BE2C (cell line): ENCODE results near the gene COL20A1.

Experiments
- DNase-seq: peaks from one replicate; pipeline ENCODE4 v3.0.0-alpha.2; 2020
- H3K27me3 ChIP-seq: fragments of 250-450 bp; sonication (Bioruptor Pico); 2 replicates; pipeline ENCODE4 v1.5.1; 2020; ENCODE audit warnings: mild to moderate bottlenecking
- H3K36me3 ChIP-seq: fragments of 250-450 bp; sonication (Bioruptor Pico); 2 replicates; pipeline ENCODE4 v1.5.1; 2020; ENCODE audit warnings: mild to moderate bottlenecking
- H3K4me1 ChIP-seq: fragments of 250-450 bp; sonication (Bioruptor Pico); 2 replicates; pipeline ENCODE4 v1.5.1; 2020
- H3K4me3 ChIP-seq: 2 replicates; pipeline ENCODE4 v1.5.1; 2011; ENCODE audit warnings: low read depth, low read length
- H3K9me3 ChIP-seq: fragments of 250-450 bp; sonication (Bioruptor Pico); 2 replicates; pipeline ENCODE4 v1.5.1; 2020
- TF ChIP-seq, protein P1 (sequence below): IDR thresholded peaks from 2 replicates; pipeline ENCODE4 v1.5.1; 2012; ENCODE audit warnings: mild to moderate bottlenecking, low read depth, low read length

Gene COL20A1

DNA sequence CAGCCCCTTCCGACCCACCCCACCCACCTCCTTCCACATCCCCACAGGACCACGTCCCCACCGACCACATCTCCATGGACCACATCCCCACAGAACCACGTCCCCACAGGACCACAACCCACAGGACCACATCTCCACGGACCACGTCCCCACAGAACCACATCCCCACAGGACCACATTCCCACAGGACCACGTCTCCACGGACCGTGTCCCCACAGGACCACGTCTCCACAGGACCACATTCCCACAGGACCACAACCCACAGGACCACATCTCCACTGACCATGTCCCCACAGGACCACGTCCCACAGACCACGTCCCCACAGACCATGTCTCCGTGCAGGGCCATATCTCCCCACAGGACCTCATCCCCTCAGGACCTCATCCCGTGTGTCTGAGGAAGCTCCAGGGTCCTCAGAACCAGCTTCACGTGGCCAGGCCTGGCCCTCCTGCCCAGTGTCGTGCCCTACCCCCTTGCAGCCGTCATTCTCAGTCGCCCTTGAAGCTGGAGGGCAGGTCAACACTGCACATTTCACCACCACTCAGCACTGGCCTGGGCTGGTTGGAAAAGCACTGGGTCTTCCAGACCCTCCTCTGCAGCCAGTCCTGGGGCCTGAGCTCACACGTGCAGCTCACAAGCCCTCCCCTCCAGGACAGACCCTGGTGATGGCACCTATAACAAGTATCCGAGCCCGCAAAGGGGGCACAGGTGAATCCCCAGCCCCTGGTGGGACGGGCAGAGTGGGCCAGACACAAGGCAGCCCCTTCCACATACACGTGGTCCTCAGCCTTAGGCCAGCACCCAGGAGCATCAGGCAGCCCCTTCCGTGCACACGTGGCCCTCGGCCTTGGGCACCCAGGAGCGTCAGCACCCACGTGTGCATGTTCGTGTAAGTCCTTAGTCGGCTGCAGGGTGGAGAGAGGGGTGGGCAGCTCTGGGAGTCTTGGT, 64.2 kb downstream of the COL20A1 start:
- TF ChIP-seq, protein P1, sequence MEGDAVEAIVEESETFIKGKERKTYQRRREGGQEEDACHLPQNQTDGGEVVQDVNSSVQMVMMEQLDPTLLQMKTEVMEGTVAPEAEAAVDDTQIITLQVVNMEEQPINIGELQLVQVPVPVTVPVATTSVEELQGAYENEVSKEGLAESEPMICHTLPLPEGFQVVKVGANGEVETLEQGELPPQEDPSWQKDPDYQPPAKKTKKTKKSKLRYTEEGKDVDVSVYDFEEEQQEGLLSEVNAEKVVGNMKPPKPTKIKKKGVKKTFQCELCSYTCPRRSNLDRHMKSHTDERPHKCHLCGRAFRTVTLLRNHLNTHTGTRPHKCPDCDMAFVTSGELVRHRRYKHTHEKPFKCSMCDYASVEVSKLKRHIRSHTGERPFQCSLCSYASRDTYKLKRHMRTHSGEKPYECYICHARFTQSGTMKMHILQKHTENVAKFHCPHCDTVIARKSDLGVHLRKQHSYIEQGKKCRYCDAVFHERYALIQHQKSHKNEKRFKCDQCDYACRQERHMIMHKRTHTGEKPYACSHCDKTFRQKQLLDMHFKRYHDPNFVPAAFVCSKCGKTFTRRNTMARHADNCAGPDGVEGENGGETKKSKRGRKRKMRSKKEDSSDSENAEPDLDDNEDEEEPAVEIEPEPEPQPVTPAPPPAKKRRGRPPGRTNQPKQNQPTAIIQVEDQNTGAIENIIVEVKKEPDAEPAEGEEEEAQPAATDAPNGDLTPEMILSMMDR = no peak
- Histone ChIP-seq H3K4me3 (no peak overlapping the region), H3K27me3 (peaks cover 16% of the 10 kb centered on the region), H3K36me3 (no peaks in the 10 kb centered on the region), H3K4me1 (no peaks in the 10 kb centered on the region), H3K9me3 (no peaks in the 10 kb centered on the region)
- no peak for DNase-seq

DNA sequence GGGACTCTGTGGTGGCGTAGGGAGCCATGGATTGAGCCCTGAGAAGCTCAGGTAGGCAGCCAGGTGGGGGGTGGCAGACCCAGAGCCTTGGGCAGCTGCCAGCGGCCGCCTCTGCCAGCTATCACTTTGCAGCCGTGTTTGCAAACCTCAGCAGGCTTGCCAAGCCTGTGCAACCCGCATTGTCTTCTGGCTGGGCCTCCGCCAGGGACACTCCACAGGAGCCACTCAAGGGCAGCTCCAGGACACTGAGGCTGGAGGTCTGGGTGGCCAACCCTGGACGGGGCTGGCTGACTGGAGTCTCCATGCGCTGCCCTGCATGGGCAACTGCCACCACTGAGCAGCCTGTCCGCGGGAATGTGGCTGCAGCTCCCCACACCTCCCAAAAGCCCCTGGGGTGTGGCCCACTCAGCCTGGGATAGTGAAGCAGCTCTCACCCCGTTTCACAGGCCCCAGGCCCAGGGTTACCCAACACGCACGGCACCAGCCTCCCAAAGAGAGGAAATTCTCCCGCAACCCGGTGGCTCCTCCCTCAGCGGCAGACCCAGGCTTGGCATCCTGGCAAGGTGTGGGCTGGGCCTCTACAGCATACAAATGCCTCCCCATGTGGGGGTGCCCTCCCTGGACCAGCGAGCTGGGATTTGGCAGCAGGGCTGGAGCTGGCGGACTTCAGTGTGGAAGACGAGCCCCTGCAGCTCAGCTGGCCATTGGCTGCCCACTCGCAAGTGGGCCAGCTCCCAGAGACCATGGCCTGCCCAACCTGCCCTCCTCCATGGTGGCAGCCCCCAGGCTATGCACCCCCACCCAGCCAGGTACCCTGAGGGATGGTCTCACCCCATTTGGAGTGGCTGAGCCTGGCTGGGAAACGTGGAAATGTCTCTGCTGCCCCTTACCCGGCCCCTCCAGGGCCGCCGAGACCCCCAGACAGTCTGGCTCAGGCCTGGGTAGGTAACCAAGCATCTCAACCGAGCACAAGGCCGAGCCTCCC, 65.2 kb downstream of the COL20A1 start:
- no peak for DNase-seq

DNA sequence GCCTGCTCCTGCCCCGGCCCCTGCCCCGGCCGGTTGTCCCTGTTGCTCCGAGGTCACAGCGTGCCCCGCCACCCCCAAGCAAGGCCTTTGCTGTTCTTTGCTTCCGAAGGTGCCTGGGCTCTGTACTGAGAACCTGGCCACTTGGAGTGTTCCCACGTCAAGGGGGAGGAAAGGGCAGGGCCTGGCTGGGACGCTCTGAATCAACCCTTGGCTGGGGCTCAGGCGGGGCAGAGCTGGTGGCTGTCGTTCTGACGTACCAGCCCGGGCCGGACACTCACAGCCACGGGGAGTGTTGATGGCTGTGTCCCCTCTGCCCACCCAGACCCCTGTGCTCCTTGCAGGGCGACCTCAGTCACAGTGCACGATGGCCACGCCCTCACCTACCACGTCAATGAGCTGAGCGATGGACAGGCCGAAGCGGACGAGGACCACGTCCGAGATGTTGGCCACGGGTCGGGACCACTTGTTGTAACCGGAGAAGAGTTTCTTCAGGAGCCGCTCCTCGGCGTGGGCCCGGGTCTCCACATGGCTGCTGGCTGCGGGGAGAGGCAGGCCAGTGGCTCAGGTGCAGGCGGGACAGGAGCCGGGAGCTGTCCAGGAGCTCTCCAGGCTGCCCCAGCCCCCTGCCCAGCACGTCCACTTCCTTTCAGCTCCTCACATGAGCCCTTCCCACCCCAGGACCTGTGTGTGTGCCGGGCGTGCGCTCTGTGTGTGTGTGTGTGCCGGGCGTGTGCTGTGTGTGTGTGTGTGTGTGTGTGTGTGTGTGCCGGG, 66.4 kb downstream of the COL20A1 start:
- Histone ChIP-seq H3K4me1 (no peaks in the 10 kb centered on the region), H3K36me3 (no peaks in the 10 kb centered on the region), H3K4me3 (no peak overlapping the region), H3K27me3 (peaks cover 16% of the 10 kb centered on the region), H3K9me3 (no peaks in the 10 kb centered on the region)
- no peak for DNase-seq
- TF ChIP-seq, protein P1 = no peak

More for the DNA sequence above, 65.2 kb downstream of the COL20A1 start:
- Histone ChIP-seq H3K4me3 (no peak overlapping the region), H3K27me3 (peaks cover 16% of the 10 kb centered on the region), H3K4me1 (no peaks in the 10 kb centered on the region), H3K36me3 (no peaks in the 10 kb centered on the region), H3K9me3 (no peaks in the 10 kb centered on the region)
- TF ChIP-seq, protein P1 = no peak

DNA sequence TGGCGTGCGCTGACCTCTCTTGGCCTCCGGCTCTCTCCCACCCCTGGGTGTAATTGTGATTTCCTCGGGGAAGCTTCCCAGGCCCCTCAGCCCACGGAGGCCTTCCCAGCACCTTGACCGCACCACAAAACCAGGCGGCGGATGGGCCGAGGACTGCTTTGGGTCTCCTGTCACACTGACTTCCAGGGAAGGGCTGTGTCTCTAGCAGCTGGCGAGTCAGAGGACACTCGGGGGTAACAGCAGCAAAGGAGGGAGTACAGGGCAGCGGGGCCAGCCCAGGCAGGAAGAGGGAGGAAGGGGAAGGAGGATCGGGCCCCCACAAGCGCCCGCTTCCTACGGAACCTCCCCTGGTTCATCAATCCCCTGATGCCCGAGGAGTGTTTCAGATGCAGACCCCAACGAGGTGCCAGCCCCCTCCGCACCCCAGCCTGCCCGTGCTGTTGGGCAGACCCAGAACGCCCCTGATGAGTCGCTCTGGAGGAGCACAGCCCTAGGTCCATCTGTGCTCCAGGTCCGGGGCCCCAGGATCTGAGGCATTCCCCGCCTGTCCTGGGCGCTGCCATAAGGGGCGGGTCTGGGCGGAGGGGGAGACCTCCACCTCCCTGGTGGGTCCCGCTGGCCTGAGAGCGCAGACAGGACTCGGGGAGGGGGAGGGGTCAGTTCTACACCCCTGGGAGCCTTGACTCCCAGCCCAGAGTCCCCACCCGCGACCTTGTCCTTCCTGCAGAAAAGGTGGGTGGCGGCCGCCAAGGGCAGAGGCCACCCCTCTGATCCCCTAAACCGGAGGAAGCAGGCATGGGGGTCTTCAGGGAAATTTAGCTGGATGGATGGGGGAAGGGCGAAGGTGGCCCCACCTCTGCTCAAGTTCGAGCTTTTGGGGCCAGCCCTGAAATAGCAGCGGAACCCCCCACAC, 67.2 kb downstream of the COL20A1 start:
- H3K4me1 ChIP-seq = no peaks in the 10 kb centered on the region
- DNase-seq = no peak
- peaks cover 16% of the 10 kb centered on the region for H3K27me3 ChIP-seq
- TF ChIP-seq, protein P1 = no peak
- no peaks in the 10 kb centered on the region for H3K36me3 ChIP-seq
- H3K9me3 ChIP-seq = no peaks in the 10 kb centered on the region
- H3K4me3 ChIP-seq = no peak overlapping the region
